SK-N-SH (cell line): ENCODE measurements around the gene ALDH3B1. TPM values are rescaled to one million over a fixed set of nuclear protein-coding genes. Genes with fewer than 3 reads are reported as not detected.
A peak's percentile ranks its signal among the peaks of the same experiment; 100 is the strongest.

Experiments used
- CTCF ChIA-PET: fragments of 300-600, 350-600 bp; formaldehyde crosslinking; extraction: SDS; loops from one replicate; lab custom pipeline; 2021; lab: Yijun Ruan, JAX
- POLR2A ChIA-PET: fragments of 350-600 bp; sonication (Branson Sonifier 250); formaldehyde crosslinking; extraction: SDS; loops from one replicate; lab custom pipeline; 2020; ENCODE audit warnings: antibody characterized with exemption, inconsistent platforms; lab: Yijun Ruan, JAX
- DNase-seq: peaks from one replicate; pipeline ENCODE4 v3.0.0; 2012
- H2AFZ ChIP-seq: fragments of 200-600 bp; sonication (generic); 2 replicates; pipeline ENCODE4 v1.8.1; 2016; ENCODE audit warnings: antibody characterized with exemption, mild to moderate bottlenecking, low read depth
- H3F3A ChIP-seq: fragments of 200-600 bp; sonication (generic); replicated peaks from 2 replicates; pipeline ENCODE3; 2016; ENCODE audit warnings: antibody characterized with exemption, mild to moderate bottlenecking; ENCODE audit not compliant: insufficient read depth
- H3K27ac ChIP-seq, 2 experiments: fragments of 200-500 bp in 1 of 2; fragments of 200-600 bp in 1 of 2; sonication (Bioruptor generic) in 1 of 2; sonication (generic), shearing (Covaris generic) in 1 of 2; 2 replicates each; pipeline versions ENCODE4 v1.5.1 to v1.6.1; 2014 to 2016; ENCODE audit warnings: low read depth in 2 of 2, inconsistent platforms in 1 of 2, low read length in 1 of 2, mild to moderate bottlenecking in 1 of 2, mixed read lengths in 1 of 2
- H3K27me3 ChIP-seq: fragments of 200-600 bp; sonication (generic), shearing (Covaris generic); 2 replicates; pipeline ENCODE4 v1.6.1; 2016; ENCODE audit warnings: mixed run types; ENCODE audit not compliant: insufficient read depth
- H3K36me3 ChIP-seq, 2 experiments: fragments of 200-500 bp in 1 of 2; fragments of 200-600 bp in 1 of 2; sonication (Bioruptor generic) in 1 of 2; sonication (generic) in 1 of 2; replicated peaks in 1 of 2; 2 replicates each; pipeline versions ENCODE3 to v1.5.1; 2014 to 2016; ENCODE audit warnings: low read length in 1 of 2, mild to moderate bottlenecking in 1 of 2; ENCODE audit not compliant: insufficient read depth in 2 of 2, control insufficient read depth in 1 of 2
- H3K4me1 ChIP-seq, 2 experiments: fragments of 200-500 bp in 1 of 2; fragments of 200-600 bp in 1 of 2; sonication (Bioruptor generic) in 1 of 2; sonication (generic), shearing (Covaris generic) in 1 of 2; 2 replicates each; pipeline versions ENCODE4 v1.5.1 to v1.6.1; 2014 to 2016; ENCODE audit warnings: low read depth in 1 of 2, low read length in 1 of 2, mixed run types in 1 of 2; ENCODE audit not compliant: insufficient read depth in 2 of 2, control insufficient read depth in 1 of 2
- H3K4me2 ChIP-seq: fragments of 200-600 bp; sonication (generic), shearing (Covaris generic); 2 replicates; pipeline ENCODE4 v1.6.1; 2017; ENCODE audit warnings: mixed run types
- H3K4me3 ChIP-seq, 2 experiments: fragments of 200-500 bp in 1 of 2; fragments of 200-600 bp in 1 of 2; sonication (Bioruptor generic) in 1 of 2; sonication (generic), shearing (Covaris generic) in 1 of 2; 2 replicates each; pipeline versions ENCODE4 v1.5.1 to v1.8.1; 2014 to 2016; ENCODE audit warnings: low read depth in 2 of 2, inconsistent platforms in 1 of 2, low read length in 1 of 2, mild to moderate bottlenecking in 1 of 2, mixed read lengths in 1 of 2, moderate library complexity in 1 of 2
- H3K79me2 ChIP-seq: fragments of 200-600 bp; sonication (generic); 2 replicates; pipeline ENCODE4 v1.8.1; 2017; ENCODE audit warnings: mild to moderate bottlenecking; ENCODE audit not compliant: insufficient read depth
- H3K9ac ChIP-seq: fragments of 200-600 bp; sonication (generic); 2 replicates; pipeline ENCODE4 v1.6.1; 2017; ENCODE audit warnings: mixed run types
- H3K9me2 ChIP-seq: fragments of 200-600 bp; sonication (generic); 2 replicates; pipeline ENCODE4 v1.6.1; 2017; ENCODE audit warnings: mixed run types
- H3K9me3 ChIP-seq: fragments of 200-600 bp; sonication (generic); 2 replicates; pipeline ENCODE4 v1.6.1; 2017; ENCODE audit warnings: mixed run types, mild to moderate bottlenecking, moderate library complexity
- H4K20me1 ChIP-seq: fragments of 200-600 bp; sonication (generic); 2 replicates; pipeline ENCODE4 v1.6.1; 2017; ENCODE audit warnings: mild to moderate bottlenecking, mixed run types; ENCODE audit not compliant: insufficient read depth
- CTCF ChIP-seq: fragments of 200-600 bp; sonication (generic); IDR thresholded peaks from 2 replicates; pipeline ENCODE4 v1.6.1; 2017; ENCODE audit warnings: antibody characterized with exemption, mild to moderate bottlenecking, moderate library complexity
- GABPA ChIP-seq: IDR thresholded peaks from 2 replicates; pipeline ENCODE4 v1.4.0; 2012; ENCODE audit warnings: low read depth, mild to moderate bottlenecking
- GATA2 ChIP-seq: sonication (generic); formaldehyde crosslinking; IDR thresholded peaks from 2 replicates; pipeline ENCODE4 v1.5.0; 2020; ENCODE audit warnings: mild to moderate bottlenecking, missing genetic modification reagents
- IRF3 ChIP-seq: fragments of 150-350 bp; IDR thresholded peaks from 2 replicates; pipeline ENCODE4 v1.6.1; 2016; ENCODE audit warnings: mild to moderate bottlenecking, low read depth, low read length
- MAX ChIP-seq: IDR thresholded peaks from 2 replicates; pipeline ENCODE4 v1.4.0; 2012; ENCODE audit warnings: low read depth
- MEF2A ChIP-seq: IDR thresholded peaks from 2 replicates; pipeline ENCODE4 v1.4.0; 2012; ENCODE audit warnings: low read depth, borderline replicate concordance
- NRF1 ChIP-seq: IDR thresholded peaks from 2 replicates; pipeline ENCODE4 v1.6.1; 2012; ENCODE audit warnings: low read depth, mild to moderate bottlenecking, low read length
- REST ChIP-seq: IDR thresholded peaks from 2 replicates; pipeline ENCODE4 v1.6.1; 2012; ENCODE audit warnings: mild to moderate bottlenecking, low read depth, low read length, moderate library complexity
- RFX5 ChIP-seq: IDR thresholded peaks from 2 replicates; pipeline ENCODE4 v1.6.1; 2012; ENCODE audit warnings: mild to moderate bottlenecking, improper control_type of control experiment, low read length
- RXRA ChIP-seq: IDR thresholded peaks from 2 replicates; pipeline ENCODE4 v1.4.0; 2012; ENCODE audit warnings: low read depth, mild to moderate bottlenecking, borderline replicate concordance
- SMC3 ChIP-seq: IDR thresholded peaks from 2 replicates; pipeline ENCODE4 v1.6.1; 2012; ENCODE audit warnings: low read depth, low read length, improper control_type of control experiment
- TCF12 ChIP-seq: IDR thresholded peaks from 2 replicates; pipeline ENCODE4 v1.4.0; 2012
- TEAD4 ChIP-seq: IDR thresholded peaks from 2 replicates; pipeline ENCODE4 v1.4.0; 2012; ENCODE audit warnings: mild to moderate bottlenecking, borderline replicate concordance; ENCODE audit not compliant: insufficient read depth
- ZBTB33 ChIP-seq: IDR thresholded peaks from 2 replicates; pipeline ENCODE4 v1.4.0; 2012; ENCODE audit warnings: low read depth, borderline replicate concordance
- WGBS: methylation state at CpG from one replicate; pipeline ENCODE4 v1.1.6; 2017; ENCODE audit warnings: low lambda C conversion rate; 5-methylcytosine and 5-hydroxymethylcytosine counted together
- polyA plus RNA-seq, 3 experiments: library from polyadenylated mRNA; depleted of rRNA; stranded (reverse); fragments of >200 nt; gene quantifications; 2 replicates each; pipeline ENCODE4 v1.2.3, GENCODE V29; 2012

Gene ALDH3B1
- polyA plus RNA-seq, 1 of the 3 experiments (the other 2 are of a cell fraction): 14.9 TPM

- no peak for TF ChIP-seq MAX
- TF ChIP-seq, all 33 proteins: peak for 0
Measured at GRCh38 chr11:68042219-68043028, 32.3 kb downstream of the ALDH3B1 start (continued).

GRCh38 chr11:68043029-68043348, 32.9 kb downstream of the ALDH3B1 start:
- Histone ChIP-seq H4K20me1 (no peaks in the 10 kb centered on the region), H3K4me3 (no peak overlapping the region), H3K4me2 (no peak overlapping the region), H3K9me2 (no peaks in the 10 kb centered on the region), H3F3A (no peaks in the 10 kb centered on the region), H3K9ac (no peak overlapping the region), H2AFZ (no peak overlapping the region), H3K4me1 (peaks cover 12 to 19% of the 10 kb centered on the region in 2 experiments; a peak in 2 of 4 replicates), H3K9me3 (no peaks in the 10 kb centered on the region), H3K79me2 (no peaks in the 10 kb centered on the region), H3K36me3 (no peaks in the 10 kb centered on the region), H3K27ac (no peak overlapping the region), H3K27me3 (no peaks in the 10 kb centered on the region)
- POLR2A ChIA-PET: no interaction called here
- peak; percentile 43 for DNase-seq
- no peak for TF ChIP-seq ZBTB33
- no peak for TF ChIP-seq GATA2 (CRISPR knock-in tag)
- TF ChIP-seq TEAD4: no peak
- TF ChIP-seq SMC3: no peak
- no peak for TF ChIP-seq RXRA
- TF ChIP-seq RFX5: no peak
- no peak for TF ChIP-seq REST
- no peak for TF ChIP-seq MEF2A
- no peak for TF ChIP-seq NRF1
- TF ChIP-seq GABPA: no peak
- no peak for TF ChIP-seq TCF12
- no peak for TF ChIP-seq MAX
- no peak for TF ChIP-seq CTCF
- no peak for TF ChIP-seq IRF3
- CTCF ChIA-PET: no interaction called here
- 93% methylated on average over 3 of the region's 8 CpGs for WGBS
